Loucy (cell line): ENCODE measurements around the gene GPX3.

Experiments
- H2AFZ ChIP-seq: fragments of 200-600 bp; sonication (generic); 2 replicates; pipeline ENCODE4 v1.6.0; 2016; ENCODE audit warnings: antibody characterized with exemption, mild to moderate bottlenecking, low read length, moderate library complexity
- H3F3A ChIP-seq: fragments of 200-600 bp; 2 replicates; pipeline ENCODE4 v1.6.0; 2016; ENCODE audit warnings: antibody characterized with exemption, low read depth, mild to moderate bottlenecking
- H3K27me3 ChIP-seq: fragments of 200-600 bp; sonication (generic); 2 replicates; pipeline ENCODE4 v1.6.1; 2014; ENCODE audit warnings: low read length, mild to moderate bottlenecking; ENCODE audit not compliant: insufficient read depth, poor library complexity, severe bottlenecking
- H3K36me3 ChIP-seq: fragments of 200-600 bp; sonication (generic); 2 replicates; pipeline ENCODE4 v1.6.1; 2016; ENCODE audit warnings: low read length; ENCODE audit not compliant: insufficient read depth
- H3K4me1 ChIP-seq: fragments of 200-600 bp; sonication (generic); 2 replicates; pipeline ENCODE4 v1.5.1; 2014; ENCODE audit warnings: low read length, mild to moderate bottlenecking; ENCODE audit not compliant: insufficient read depth, poor library complexity, severe bottlenecking
- H3K4me2 ChIP-seq: fragments of 200-600 bp; sonication (generic); 2 replicates; pipeline ENCODE4 v1.6.0; 2014; ENCODE audit warnings: antibody characterized with exemption, low read length, low read depth, mild to moderate bottlenecking; ENCODE audit not compliant: poor library complexity, severe bottlenecking
- H3K4me3 ChIP-seq: fragments of 200-600 bp; sonication (generic); 2 replicates; pipeline ENCODE4 v1.5.1; 2014; ENCODE audit warnings: low read length, mild to moderate bottlenecking, mixed read lengths; ENCODE audit not compliant: poor library complexity, severe bottlenecking
- H3K79me2 ChIP-seq: fragments of 200-600 bp; sonication (generic); 2 replicates; pipeline ENCODE4 v1.6.1; 2014; ENCODE audit warnings: low read length; ENCODE audit not compliant: insufficient read depth
- H3K9ac ChIP-seq: fragments of 200-600 bp; sonication (generic); 2 replicates; pipeline ENCODE4 v1.6.0; 2014; ENCODE audit warnings: mild to moderate bottlenecking, low read depth, low read length, moderate library complexity; ENCODE audit not compliant: poor library complexity, severe bottlenecking
- H3K9me2 ChIP-seq: fragments of 200-600 bp; sonication (generic); replicated peaks from 2 replicates; pipeline ENCODE4 v1.6.1; 2016; ENCODE audit warnings: low read depth, low read length, mixed read lengths
- H3K9me3 ChIP-seq: fragments of 200-600 bp; sonication (generic); 2 replicates; pipeline ENCODE4 v1.6.1; 2014; ENCODE audit warnings: mild to moderate bottlenecking, antibody characterized with exemption, low read length, low read depth; ENCODE audit not compliant: insufficient read depth
- H4K20me1 ChIP-seq: fragments of 200-600 bp; sonication (generic); 2 replicates; pipeline ENCODE4 v1.6.0; 2014; ENCODE audit warnings: antibody characterized with exemption, low read length, mild to moderate bottlenecking; ENCODE audit not compliant: insufficient read depth, poor library complexity, severe bottlenecking
- EZH2phosphoT487 ChIP-seq: fragments of 200-600 bp; IDR thresholded peaks from 2 replicates; pipeline ENCODE4 v1.6.1; 2018; ENCODE audit warnings: antibody characterized with exemption, mild to moderate bottlenecking, moderate library complexity, borderline replicate concordance
- TF ChIP-seq, protein P1 (sequence below): fragments of 200-600 bp; sonication (generic); conservative IDR thresholded peaks from 2 replicates; pipeline ENCODE4 v1.5.1; 2014; ENCODE audit warnings: mild to moderate bottlenecking, antibody characterized with exemption, low read length

GPX3 gene

DNA sequence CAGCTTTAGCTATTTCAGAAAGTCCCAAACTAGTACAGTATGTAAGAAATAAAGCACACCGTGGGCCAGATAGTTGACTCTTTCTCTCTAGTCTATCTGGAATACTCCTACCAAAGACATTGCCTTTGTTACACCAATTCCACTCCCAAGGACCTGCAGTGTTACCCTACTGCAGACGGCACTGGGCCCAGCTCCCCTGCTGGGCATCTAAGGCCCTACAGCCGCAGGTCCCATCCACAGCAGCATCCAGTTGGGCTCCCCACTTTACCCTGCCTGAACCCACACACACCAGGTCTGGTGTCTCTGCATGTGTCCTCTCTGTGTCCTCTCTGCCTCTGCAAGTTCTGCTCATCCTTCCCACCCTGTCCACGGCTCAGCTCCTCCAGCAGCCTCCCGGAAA, 37.9 kb downstream of the GPX3 start:
- Histone ChIP-seq H3K4me2 (no peak overlapping the region), H3K9me2 (no peaks in the 10 kb centered on the region), H3K4me3 (no peak overlapping the region), H4K20me1 (no peaks in the 10 kb centered on the region), H3K36me3 (peaks cover 98% of the 10 kb centered on the region; the same call in 1 of the 2 replicates), H3K9ac (no peak overlapping the region), H3K27me3 (no peaks in the 10 kb centered on the region), H3F3A (no peaks in the 10 kb centered on the region), H3K79me2 (peaks cover 10% of the 10 kb centered on the region; the same call in 1 of the 2 replicates), H3K9me3 (no peaks in the 10 kb centered on the region), H2AFZ (no peak overlapping the region), H3K4me1 (no peaks in the 10 kb centered on the region)
- TF ChIP-seq, protein P1, sequence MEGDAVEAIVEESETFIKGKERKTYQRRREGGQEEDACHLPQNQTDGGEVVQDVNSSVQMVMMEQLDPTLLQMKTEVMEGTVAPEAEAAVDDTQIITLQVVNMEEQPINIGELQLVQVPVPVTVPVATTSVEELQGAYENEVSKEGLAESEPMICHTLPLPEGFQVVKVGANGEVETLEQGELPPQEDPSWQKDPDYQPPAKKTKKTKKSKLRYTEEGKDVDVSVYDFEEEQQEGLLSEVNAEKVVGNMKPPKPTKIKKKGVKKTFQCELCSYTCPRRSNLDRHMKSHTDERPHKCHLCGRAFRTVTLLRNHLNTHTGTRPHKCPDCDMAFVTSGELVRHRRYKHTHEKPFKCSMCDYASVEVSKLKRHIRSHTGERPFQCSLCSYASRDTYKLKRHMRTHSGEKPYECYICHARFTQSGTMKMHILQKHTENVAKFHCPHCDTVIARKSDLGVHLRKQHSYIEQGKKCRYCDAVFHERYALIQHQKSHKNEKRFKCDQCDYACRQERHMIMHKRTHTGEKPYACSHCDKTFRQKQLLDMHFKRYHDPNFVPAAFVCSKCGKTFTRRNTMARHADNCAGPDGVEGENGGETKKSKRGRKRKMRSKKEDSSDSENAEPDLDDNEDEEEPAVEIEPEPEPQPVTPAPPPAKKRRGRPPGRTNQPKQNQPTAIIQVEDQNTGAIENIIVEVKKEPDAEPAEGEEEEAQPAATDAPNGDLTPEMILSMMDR = no peak; the same call in 1 of the 2 replicates
- TF ChIP-seq EZH2phosphoT487 = no peak

DNA sequence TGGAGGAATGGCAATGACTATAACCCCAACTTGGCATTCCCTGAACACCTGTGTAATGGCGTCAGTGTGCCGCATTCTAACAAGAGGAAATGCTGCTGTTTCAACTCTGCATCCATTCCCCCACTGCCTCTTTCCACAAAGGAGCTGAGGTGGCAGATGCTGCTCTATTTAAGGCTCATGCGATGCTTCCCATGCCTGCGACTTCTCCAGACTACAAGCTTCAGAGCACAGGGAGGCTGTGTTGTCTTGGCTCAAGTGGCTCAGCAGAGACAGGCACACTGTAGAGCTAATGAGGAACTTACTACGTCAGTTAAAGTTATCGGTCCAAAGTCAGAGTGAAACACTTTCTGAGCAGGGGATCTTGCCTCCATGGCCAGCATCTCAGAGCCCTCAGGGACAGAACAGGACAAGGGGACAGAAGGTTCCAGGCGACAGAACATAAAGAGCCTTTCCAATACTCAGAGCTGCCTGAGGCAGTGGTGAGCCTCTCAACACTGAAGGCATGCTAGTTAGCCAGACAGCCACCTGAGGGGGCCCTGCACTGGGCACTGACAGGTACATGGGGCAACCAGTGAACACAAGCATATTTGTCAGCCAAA, 38.6 kb downstream of the GPX3 start:
- H3K79me2 ChIP-seq = peaks cover 17% of the 10 kb centered on the region; the same call in 1 of the 2 replicates
- peaks cover 1% of the 10 kb centered on the region for H4K20me1 ChIP-seq
- H3K27me3 ChIP-seq = no peaks in the 10 kb centered on the region
- H3K4me2 ChIP-seq = no peak overlapping the region
- no peaks in the 10 kb centered on the region for H3K9me3 ChIP-seq
- H2AFZ ChIP-seq = no peak overlapping the region
- H3K36me3 ChIP-seq = peaks cover 95% of the 10 kb centered on the region; the same call in 1 of the 2 replicates
- no peak overlapping the region for H3K9ac ChIP-seq
- H3K4me3 ChIP-seq = no peak overlapping the region
- H3F3A ChIP-seq = no peaks in the 10 kb centered on the region
- H3K4me1 ChIP-seq = no peaks in the 10 kb centered on the region
- no peak for TF ChIP-seq EZH2phosphoT487
- TF ChIP-seq, protein P1 = no peak
- H3K9me2 ChIP-seq = no peaks in the 10 kb centered on the region

DNA sequence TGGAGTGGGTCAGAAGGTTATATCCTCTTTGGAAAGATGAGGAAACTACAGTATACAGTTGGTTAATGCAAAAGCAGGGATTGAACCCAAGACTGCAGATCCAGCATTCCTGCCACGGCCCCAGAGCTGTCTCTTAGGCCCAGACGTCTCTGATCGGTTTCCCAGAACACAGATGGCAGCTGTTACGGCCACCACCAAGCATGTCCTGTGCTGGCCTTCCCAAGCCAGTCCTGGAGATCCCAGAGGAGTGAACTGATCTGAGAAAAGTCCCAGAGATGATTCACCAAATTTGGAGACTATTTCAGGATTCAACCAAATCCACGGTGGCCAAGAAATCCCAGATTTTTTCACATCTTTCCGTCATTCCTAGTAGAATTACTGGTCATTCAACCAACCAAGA, 40.4 kb downstream of the GPX3 start:
- no peaks in the 10 kb centered on the region for H3K27me3 ChIP-seq
- no peak overlapping the region for H2AFZ ChIP-seq
- no peaks in the 10 kb centered on the region for H3F3A ChIP-seq
- peaks cover 81% of the 10 kb centered on the region; the same call in 1 of the 2 replicates for H3K36me3 ChIP-seq
- H3K9me2 ChIP-seq = no peaks in the 10 kb centered on the region
- TF ChIP-seq, protein P1 = no peak
- no peak for TF ChIP-seq EZH2phosphoT487
- H3K4me3 ChIP-seq = no peak overlapping the region
- H4K20me1 ChIP-seq = peaks cover 13% of the 10 kb centered on the region
- H3K4me1 ChIP-seq = no peaks in the 10 kb centered on the region
- H3K79me2 ChIP-seq = peaks cover 35% of the 10 kb centered on the region; the same call in 1 of the 2 replicates
- no peak overlapping the region for H3K4me2 ChIP-seq
- no peak overlapping the region for H3K9ac ChIP-seq
- no peaks in the 10 kb centered on the region for H3K9me3 ChIP-seq
